ENCODE results near the gene MORC1.
A peak's percentile ranks its signal among the peaks of the same experiment; 100 is the strongest.

MORC1 gene

DNA sequence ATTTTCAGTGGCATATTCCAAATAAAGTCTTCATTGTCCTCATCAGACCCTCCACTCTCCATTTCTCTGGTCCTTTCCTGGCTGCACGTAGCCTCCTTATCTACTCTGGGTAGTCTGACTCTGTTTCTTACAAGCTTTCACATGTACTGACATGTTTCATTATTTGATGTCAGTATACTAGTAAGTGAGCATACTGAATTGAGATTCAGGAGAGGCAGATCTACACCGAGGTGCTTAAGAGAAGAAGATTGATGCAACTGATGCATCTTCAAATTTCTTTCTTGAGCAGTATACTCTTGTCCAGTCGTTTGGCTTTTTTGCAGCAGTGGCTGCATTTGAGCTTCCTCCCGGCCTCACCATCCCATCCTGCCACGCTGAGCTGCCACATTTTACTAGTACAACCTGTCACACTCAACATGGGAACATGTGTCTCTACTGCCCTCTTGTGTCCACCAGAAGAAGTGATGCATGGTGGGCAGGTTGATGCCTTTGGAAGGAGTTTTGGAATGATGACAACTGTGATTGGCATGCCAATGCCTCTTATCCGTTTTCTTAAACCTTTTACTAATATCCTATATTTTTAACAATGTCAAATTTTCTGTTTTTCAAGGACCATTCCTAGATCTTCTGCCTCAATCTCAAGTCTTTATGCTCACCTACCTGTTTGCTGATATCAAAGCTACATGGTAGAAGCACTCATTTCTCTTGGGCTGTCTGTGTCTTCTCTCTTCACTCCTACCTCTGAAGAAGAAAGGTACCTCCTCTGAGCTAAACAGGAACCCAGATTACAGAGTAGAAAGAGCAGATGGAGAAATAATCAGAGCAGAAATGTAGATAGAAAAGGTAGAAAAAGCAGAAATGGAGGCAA lies 202.9 kb downstream of the MORC1 start:
- no peaks in the 10 kb centered on the region for H3K27me3 ChIP-seq (ENCODE audit: insufficient read depth, low read length, poor library complexity)
- peak overlapping the region; percentile 49; the same call in 1 of the 2 replicates for H3K4me2 ChIP-seq (ENCODE audit: insufficient read depth, low read length)
- H3K27ac ChIP-seq (ENCODE audit: low read length): no peak overlapping the region
- H3K9ac ChIP-seq (ENCODE audit: low read depth, low read length): no peak overlapping the region
- TF ChIP-seq, protein P1, sequence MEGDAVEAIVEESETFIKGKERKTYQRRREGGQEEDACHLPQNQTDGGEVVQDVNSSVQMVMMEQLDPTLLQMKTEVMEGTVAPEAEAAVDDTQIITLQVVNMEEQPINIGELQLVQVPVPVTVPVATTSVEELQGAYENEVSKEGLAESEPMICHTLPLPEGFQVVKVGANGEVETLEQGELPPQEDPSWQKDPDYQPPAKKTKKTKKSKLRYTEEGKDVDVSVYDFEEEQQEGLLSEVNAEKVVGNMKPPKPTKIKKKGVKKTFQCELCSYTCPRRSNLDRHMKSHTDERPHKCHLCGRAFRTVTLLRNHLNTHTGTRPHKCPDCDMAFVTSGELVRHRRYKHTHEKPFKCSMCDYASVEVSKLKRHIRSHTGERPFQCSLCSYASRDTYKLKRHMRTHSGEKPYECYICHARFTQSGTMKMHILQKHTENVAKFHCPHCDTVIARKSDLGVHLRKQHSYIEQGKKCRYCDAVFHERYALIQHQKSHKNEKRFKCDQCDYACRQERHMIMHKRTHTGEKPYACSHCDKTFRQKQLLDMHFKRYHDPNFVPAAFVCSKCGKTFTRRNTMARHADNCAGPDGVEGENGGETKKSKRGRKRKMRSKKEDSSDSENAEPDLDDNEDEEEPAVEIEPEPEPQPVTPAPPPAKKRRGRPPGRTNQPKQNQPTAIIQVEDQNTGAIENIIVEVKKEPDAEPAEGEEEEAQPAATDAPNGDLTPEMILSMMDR (IDR thresholded peaks at IDR 0.05; ENCODE audit: borderline replicate concordance, extremely low read depth, low read length, poor library complexity, severe bottlenecking): peak; percentile 97
- TF ChIP-seq EZH2 (IDR thresholded peaks at IDR 0.05; ENCODE audit: borderline replicate concordance, low read depth, low read length, severe bottlenecking): no peak
- ATAC-seq (ENCODE audit: insufficient read depth, low read depth) (peak; percentile 97), DNase-seq (peak; percentile 74)
- no peaks in the 10 kb centered on the region for H3K79me2 ChIP-seq (ENCODE audit: insufficient read depth, low read length)
- no peaks in the 10 kb centered on the region for H3K9me3 ChIP-seq (ENCODE audit: insufficient read depth, low read length, severe bottlenecking)
- H3K4me1 ChIP-seq (ENCODE audit: insufficient read depth, low read length): peaks cover 9% of the 10 kb centered on the region; the same call in 1 of the 2 replicates
- H3K4me3 ChIP-seq (ENCODE audit: low read depth in 1 of 2, low read length in 2 of 2): no peak overlapping the region
- peak overlapping the region; percentile 13; the same call in 1 of the 2 replicates for H2AFZ ChIP-seq (ENCODE audit: low read depth, low read length)
- no peaks in the 10 kb centered on the region for H3K36me3 ChIP-seq (ENCODE audit: insufficient read depth, low read length)
- no peaks in the 10 kb centered on the region for H4K20me1 ChIP-seq (ENCODE audit: insufficient read depth, low read length)

DNA sequence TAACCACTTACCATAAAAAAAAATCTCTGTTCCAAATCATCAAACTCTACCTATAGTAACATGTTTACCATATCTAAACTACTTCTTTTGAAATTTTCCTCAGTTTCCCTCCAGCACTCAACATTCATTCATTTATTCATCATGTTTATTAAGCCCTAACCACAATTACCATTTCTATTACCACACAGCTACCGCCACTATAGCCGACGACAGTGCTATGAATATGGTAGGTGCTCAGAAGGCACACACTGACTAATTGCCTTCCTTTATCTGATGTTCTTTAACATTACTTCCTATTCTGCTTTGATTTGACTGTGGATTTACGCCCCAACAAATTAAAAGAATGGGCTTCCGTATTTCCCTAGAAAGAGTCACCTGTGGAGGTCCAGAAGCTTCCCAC lies 208.1 kb downstream of the MORC1 start:
- no peaks in the 10 kb centered on the region for H3K27me3 ChIP-seq (ENCODE audit: insufficient read depth, low read length, poor library complexity)
- TF ChIP-seq, protein P1 (IDR thresholded peaks at IDR 0.05; ENCODE audit: borderline replicate concordance, extremely low read depth, low read length, poor library complexity, severe bottlenecking): no peak
- no peak for TF ChIP-seq EZH2 (IDR thresholded peaks at IDR 0.05; ENCODE audit: borderline replicate concordance, low read depth, low read length, severe bottlenecking)
- DNase-seq (no peak), ATAC-seq (ENCODE audit: insufficient read depth, low read depth) (no peak)
- no peaks in the 10 kb centered on the region for H3K36me3 ChIP-seq (ENCODE audit: insufficient read depth, low read length)
- no peak overlapping the region for H2AFZ ChIP-seq (ENCODE audit: low read depth, low read length)
- H3K27ac ChIP-seq (ENCODE audit: low read length): no peak overlapping the region
- no peaks in the 10 kb centered on the region for H3K9me3 ChIP-seq (ENCODE audit: insufficient read depth, low read length, severe bottlenecking)
- H3K4me2 ChIP-seq (ENCODE audit: insufficient read depth, low read length): no peak overlapping the region
- H3K4me3 ChIP-seq (ENCODE audit: low read depth in 1 of 2, low read length in 2 of 2): no peak overlapping the region
- no peaks in the 10 kb centered on the region for H3K79me2 ChIP-seq (ENCODE audit: insufficient read depth, low read length)
- H4K20me1 ChIP-seq (ENCODE audit: insufficient read depth, low read length): no peaks in the 10 kb centered on the region
- H3K9ac ChIP-seq (ENCODE audit: low read depth, low read length): no peak overlapping the region
- H3K4me1 ChIP-seq (ENCODE audit: insufficient read depth, low read length): peaks cover 7% of the 10 kb centered on the region; the same call in 1 of the 2 replicates

Data from DND-41 (cell line).